Liver (tissue), 9 donors: Measurements from ENCODE around the gene TAP2. TPM values are rescaled to one million over a fixed set of nuclear protein-coding genes. Genes with fewer than 3 reads are reported as not detected.

Source experiments
- DNase-seq: peaks from one replicate; pipeline ENCODE4 v3.0.0-alpha.2; 2017; ENCODE audit warnings: low spot score
- H3K27ac ChIP-seq, 2 donors: one replicate each; pipeline ENCODE4 v1.7.0; 2013; ENCODE audit warnings: inconsistent platforms in 2 of 2, low read length in 2 of 2, control low read depth in 1 of 2, low read depth in 1 of 2, mild to moderate bottlenecking in 1 of 2
- H3K27me3 ChIP-seq, 4 donors: one replicate each; pipeline versions ENCODE4 v1.6.1 to v1.7.0; 2013; ENCODE audit warnings: low read length in 3 of 4, inconsistent platforms in 1 of 4, mild to moderate bottlenecking in 1 of 4, moderate library complexity in 1 of 4; ENCODE audit not compliant: control insufficient read depth in 4 of 4, insufficient read depth in 4 of 4
- H3K36me3 ChIP-seq, 4 donors: one replicate each; pipeline versions ENCODE4 v1.6.1 to v1.7.0; 2013; ENCODE audit warnings: low read length in 3 of 4, mild to moderate bottlenecking in 3 of 4, low read depth in 1 of 4, moderate library complexity in 1 of 4; ENCODE audit not compliant: control insufficient read depth in 4 of 4, insufficient read depth in 3 of 4
- H3K4me1 ChIP-seq, 4 donors: one replicate each; pipeline versions ENCODE4 v1.6.1 to v1.7.0; 2013; ENCODE audit warnings: low read length in 3 of 4, mild to moderate bottlenecking in 3 of 4, moderate library complexity in 1 of 4; ENCODE audit not compliant: control insufficient read depth in 4 of 4, insufficient read depth in 4 of 4
- H3K4me3 ChIP-seq, 3 donors: one replicate each; pipeline versions ENCODE4 v1.6.1 to v1.7.0; 2013; ENCODE audit warnings: low read length in 3 of 3, control low read depth in 1 of 3, low read depth in 1 of 3, mild to moderate bottlenecking in 1 of 3
- H3K9ac ChIP-seq, 2 donors: one replicate each; pipeline ENCODE4 v1.7.0; 2013; ENCODE audit warnings: low read length in 2 of 2, mild to moderate bottlenecking in 2 of 2, moderate library complexity in 2 of 2, control low read depth in 1 of 2, low read depth in 1 of 2
- H3K9me3 ChIP-seq, 4 donors: one replicate each; pipeline versions ENCODE4 v1.6.1 to v1.7.0; 2013; ENCODE audit warnings: low read length in 3 of 4; ENCODE audit not compliant: control insufficient read depth in 4 of 4
- ATF3 ChIP-seq: IDR thresholded peaks from 2 replicates; pipeline ENCODE4 v1.6.1; 2016; ENCODE audit warnings: antibody characterized with exemption
- EGR1 ChIP-seq, 2 donors: IDR thresholded peaks; 2 replicates each; pipeline ENCODE4 v1.6.1; 2016 to 2018; ENCODE audit warnings: antibody characterized with exemption in 2 of 2, low read depth in 2 of 2
- FOXA2 ChIP-seq: IDR thresholded peaks from 2 replicates; pipeline ENCODE4 v1.6.1; 2016; ENCODE audit warnings: antibody characterized with exemption
- GABPA ChIP-seq, 2 donors: IDR thresholded peaks in 1 of 2; conservative IDR thresholded peaks in 1 of 2; 2 replicates each; pipeline ENCODE4 v1.6.1; 2016; ENCODE audit warnings: antibody characterized with exemption in 2 of 2, mild to moderate bottlenecking in 1 of 2, moderate library complexity in 1 of 2
- HNF4A ChIP-seq, 2 donors: conservative IDR thresholded peaks; 2 replicates each; pipeline ENCODE4 v1.6.1; 2016; ENCODE audit warnings: antibody characterized with exemption in 2 of 2, mild to moderate bottlenecking in 2 of 2
- HNF4G ChIP-seq: IDR thresholded peaks from 2 replicates; pipeline ENCODE4 v1.6.1; 2016; ENCODE audit warnings: antibody characterized with exemption
- JUND ChIP-seq, 2 donors: IDR thresholded peaks; 2 replicates each; pipeline ENCODE4 v1.6.1; 2016; ENCODE audit warnings: antibody characterized with exemption in 2 of 2
- MAX ChIP-seq: IDR thresholded peaks from 2 replicates; pipeline ENCODE4 v1.6.1; 2016; ENCODE audit warnings: antibody characterized with exemption
- NR2F2 ChIP-seq: IDR thresholded peaks from 2 replicates; pipeline ENCODE4 v1.6.1; 2016; ENCODE audit warnings: antibody characterized with exemption
- RAD21 ChIP-seq, 2 donors: IDR thresholded peaks; 2 replicates each; pipeline ENCODE4 v1.6.1; 2016; ENCODE audit warnings: antibody characterized with exemption in 2 of 2, mild to moderate bottlenecking in 2 of 2
- REST ChIP-seq: IDR thresholded peaks from 2 replicates; pipeline ENCODE4 v1.6.1; 2016; ENCODE audit warnings: antibody characterized with exemption, mild to moderate bottlenecking
- RXRA ChIP-seq, 2 donors: IDR thresholded peaks; 2 replicates each; pipeline ENCODE4 v1.6.1; 2017 to 2018; ENCODE audit warnings: antibody characterized with exemption in 2 of 2, mild to moderate bottlenecking in 1 of 2
- SP1 ChIP-seq: IDR thresholded peaks from 2 replicates; pipeline ENCODE4 v1.6.1; 2018; ENCODE audit warnings: antibody characterized with exemption, mild to moderate bottlenecking
- TAF1 ChIP-seq: conservative IDR thresholded peaks from 2 replicates; pipeline ENCODE4 v1.6.1; 2016; ENCODE audit warnings: antibody characterized with exemption, mild to moderate bottlenecking
- YY1 ChIP-seq: IDR thresholded peaks from 2 replicates; pipeline ENCODE4 v1.6.1; 2016; ENCODE audit warnings: antibody characterized with exemption, mild to moderate bottlenecking
- ZBTB33 ChIP-seq: IDR thresholded peaks from 2 replicates; pipeline ENCODE4 v1.6.1; 2016; ENCODE audit warnings: antibody characterized with exemption
- WGBS: extraction: QIAGEN DNeasy Blood & Tissue Kit; methylation state at CpG from one replicate; pipeline ENCODE4 v1.1.7; 2013; 5-methylcytosine and 5-hydroxymethylcytosine counted together
- polyA plus RNA-seq, 2 donors: library from polyadenylated mRNA; stranded (reverse) in 1 of 2; unstranded in 1 of 2; fragments of 200-250 nt in 1 of 2; fragments of >200 nt in 1 of 2; fragmentation: Nextera tagmentation in 1 of 2; extraction: Ambion mirVana in 1 of 2; gene quantifications; one replicate each; pipeline versions ENCODE4 v1.2.1 to v1.2.3, GENCODE V29; 2013 to 2015
- total RNA-seq, 2 donors: library from RNA; depleted of rRNA; stranded (reverse); fragments of >200 nt; gene quantifications; one replicate each; pipeline ENCODE4 v1.2.3, GENCODE V29; 2014
- TF ChIP-seq, protein P1 (sequence below): fragments of 150-350 bp; IDR thresholded peaks from 2 replicates; pipeline ENCODE4 v1.5.1; 2017; ENCODE audit warnings: improper control_type of control experiment, low read depth, low read length; ENCODE audit not compliant: missing input control
- donor health status: healthy.
- donor health status: healthy.
- donor health status: healthy.
- donor health status: healthy.
- donor health status: healthy.

TAP2 gene
- total and polyA plus RNA-seq, 4 donors, result 2.2 to 14.9 (median 6.4) TPM

DNA sequence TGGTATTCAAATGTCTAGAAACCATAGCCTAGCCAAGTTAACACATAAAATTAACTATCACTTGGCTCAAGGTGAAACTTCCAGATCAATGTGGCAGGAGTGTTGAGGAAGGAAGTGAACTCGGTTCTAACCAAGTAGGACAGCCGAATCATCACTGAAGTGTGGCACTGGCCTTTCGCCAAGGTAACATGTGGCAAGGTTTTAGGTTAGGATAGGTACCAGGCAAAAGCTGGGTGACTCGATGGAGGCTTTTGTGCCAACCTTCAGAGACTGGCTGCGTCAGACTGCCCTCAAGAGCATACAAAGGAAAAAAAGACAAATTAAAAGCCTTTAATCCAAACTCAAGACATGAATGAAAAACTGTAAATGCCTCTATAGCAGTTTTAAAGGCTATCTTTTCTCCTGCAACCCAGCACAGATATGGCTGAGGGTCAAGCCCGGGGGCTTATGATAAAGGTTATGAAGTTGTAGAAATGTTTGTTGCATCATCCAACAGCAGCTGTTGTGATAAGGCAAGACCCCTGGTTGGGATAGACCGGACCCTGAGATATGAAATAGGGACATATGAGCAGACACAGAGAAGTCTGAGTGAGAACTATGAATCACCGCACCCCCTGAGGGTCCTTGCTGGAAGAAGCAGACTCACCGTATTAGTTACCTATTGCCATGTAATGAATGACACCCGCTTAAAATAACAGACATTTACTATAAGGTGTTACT, 27.3 kb upstream of the TAP2 start:
- no peak overlapping the region for H3K9ac ChIP-seq
- H3K27me3 ChIP-seq, result no peaks in the 10 kb centered on the region
- H3K4me1 ChIP-seq, result peaks cover 0 to 2% (median 0%) of the 10 kb centered on the region in 4 donors
- H3K9me3 ChIP-seq, result no peaks in the 10 kb centered on the region
- H3K4me3 ChIP-seq, result no peak overlapping the region
- WGBS, result 70% methylated on average over 10 of the region's 10 CpGs
- no peak overlapping the region for H3K27ac ChIP-seq
- TF ChIP-seq EGR1 (IDR thresholded peaks at IDR 0.05; ENCODE audit: low read depth in 2 of 2) (no peak), TAF1 (no peak), ATF3 (no peak), SP1 (no peak), RAD21 (IDR thresholded peaks at IDR 0.05) (no peak), RXRA (IDR thresholded peaks at IDR 0.05) (no peak), YY1 (no peak), JUND (IDR thresholded peaks at IDR 0.05) (no peak)
- no peak for DNase-seq
- H3K36me3 ChIP-seq, result peaks cover 0 to 2% (median 0%) of the 10 kb centered on the region in 4 donors

DNA sequence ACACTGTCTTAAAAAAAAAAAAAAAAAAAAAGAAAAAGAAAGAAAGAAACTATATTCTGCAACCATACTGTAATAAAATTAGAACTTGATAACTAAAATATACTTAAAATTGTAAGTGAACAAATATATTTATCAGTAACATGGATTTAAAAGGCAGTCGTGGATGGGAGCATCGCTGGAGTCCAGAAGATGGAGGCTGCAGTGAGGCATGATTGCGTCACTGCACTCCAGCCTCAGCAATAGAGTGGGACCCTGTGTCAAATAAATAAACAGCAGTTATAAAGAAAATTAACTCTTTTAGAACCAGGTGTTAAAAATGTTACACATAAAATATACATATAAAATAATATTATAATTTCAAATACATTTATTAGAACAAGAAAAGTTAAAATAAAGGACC, 24.2 kb upstream of the TAP2 start:
- Histone ChIP-seq H3K4me1 (peaks cover 0 to 2% (median 0%) of the 10 kb centered on the region in 4 donors), H3K27me3 (no peaks in the 10 kb centered on the region), H3K36me3 (peaks cover 2 to 19% (median 18%) of the 10 kb centered on the region in 4 donors), H3K4me3 (no peak overlapping the region), H3K9ac (no peak overlapping the region), H3K9me3 (no peaks in the 10 kb centered on the region), H3K27ac (no peak overlapping the region)
- no peak for TF ChIP-seq RAD21 (IDR thresholded peaks at IDR 0.05)
- no peak for TF ChIP-seq HNF4G
- no peak for TF ChIP-seq ZBTB33
- no peak for TF ChIP-seq RXRA (IDR thresholded peaks at IDR 0.05)
- no peak for TF ChIP-seq JUND (IDR thresholded peaks at IDR 0.05)
- DNase-seq, result no peak
- WGBS, result 75% methylated on average over 3 of the region's 3 CpGs

DNA sequence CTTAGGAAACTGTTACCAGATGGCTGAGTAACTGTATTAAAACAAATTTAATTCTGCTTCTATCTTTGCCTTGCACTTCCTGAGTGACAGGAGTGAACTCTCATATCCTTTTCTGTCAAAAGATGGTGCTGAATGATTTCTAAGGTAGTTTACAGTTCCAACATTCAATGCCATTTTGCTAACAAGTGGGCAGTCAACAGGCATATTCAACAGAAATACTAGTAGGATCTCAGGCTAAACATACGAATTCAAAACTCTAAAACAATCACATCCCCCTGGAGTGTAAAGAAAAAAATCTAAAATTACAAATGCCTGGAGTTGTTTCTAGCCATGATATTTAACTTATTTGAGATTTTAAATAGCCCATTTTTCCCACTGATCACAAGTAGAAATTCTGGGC, 22.1 kb upstream of the TAP2 start:
- TF ChIP-seq HNF4A (conservative IDR thresholded peaks at IDR 0.05) (no peak), REST (no peak), MAX (no peak), FOXA2 (no peak), SP1 (no peak), YY1 (no peak), RXRA (IDR thresholded peaks at IDR 0.05) (no peak), JUND (IDR thresholded peaks at IDR 0.05) (no peak), ATF3 (no peak), NR2F2 (no peak), GABPA (IDR thresholded peaks at IDR 0.05 in 1 of 2, conservative IDR thresholded peaks at IDR 0.05 in 1 of 2) (no peak), HNF4G (no peak)
- TF ChIP-seq, protein P1, sequence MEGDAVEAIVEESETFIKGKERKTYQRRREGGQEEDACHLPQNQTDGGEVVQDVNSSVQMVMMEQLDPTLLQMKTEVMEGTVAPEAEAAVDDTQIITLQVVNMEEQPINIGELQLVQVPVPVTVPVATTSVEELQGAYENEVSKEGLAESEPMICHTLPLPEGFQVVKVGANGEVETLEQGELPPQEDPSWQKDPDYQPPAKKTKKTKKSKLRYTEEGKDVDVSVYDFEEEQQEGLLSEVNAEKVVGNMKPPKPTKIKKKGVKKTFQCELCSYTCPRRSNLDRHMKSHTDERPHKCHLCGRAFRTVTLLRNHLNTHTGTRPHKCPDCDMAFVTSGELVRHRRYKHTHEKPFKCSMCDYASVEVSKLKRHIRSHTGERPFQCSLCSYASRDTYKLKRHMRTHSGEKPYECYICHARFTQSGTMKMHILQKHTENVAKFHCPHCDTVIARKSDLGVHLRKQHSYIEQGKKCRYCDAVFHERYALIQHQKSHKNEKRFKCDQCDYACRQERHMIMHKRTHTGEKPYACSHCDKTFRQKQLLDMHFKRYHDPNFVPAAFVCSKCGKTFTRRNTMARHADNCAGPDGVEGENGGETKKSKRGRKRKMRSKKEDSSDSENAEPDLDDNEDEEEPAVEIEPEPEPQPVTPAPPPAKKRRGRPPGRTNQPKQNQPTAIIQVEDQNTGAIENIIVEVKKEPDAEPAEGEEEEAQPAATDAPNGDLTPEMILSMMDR, result no peak
- H3K4me1 ChIP-seq, result peaks cover 0 to 2% (median 0%) of the 10 kb centered on the region in 4 donors
- WGBS, result 88% methylated on average over 1 of the region's 1 CpG
- DNase-seq, result no peak
- no peak overlapping the region for H3K27ac ChIP-seq
- no peak overlapping the region for H3K4me3 ChIP-seq
- no peaks in the 10 kb centered on the region for H3K9me3 ChIP-seq
- no peaks in the 10 kb centered on the region for H3K27me3 ChIP-seq
- peaks cover 2 to 24% (median 21%) of the 10 kb centered on the region in 4 donors for H3K36me3 ChIP-seq
- H3K9ac ChIP-seq, result no peak overlapping the region
